ENCODE data around the gene YOD1. TPM values are rescaled to one million over a fixed set of nuclear protein-coding genes. Genes with fewer than 3 reads are reported as not detected.
A peak's percentile ranks its signal among the peaks of the same experiment; 100 is the strongest.

Gene YOD1
- total RNA-seq, 1 donor from 2014 or later: 7.9 TPM

DNA sequence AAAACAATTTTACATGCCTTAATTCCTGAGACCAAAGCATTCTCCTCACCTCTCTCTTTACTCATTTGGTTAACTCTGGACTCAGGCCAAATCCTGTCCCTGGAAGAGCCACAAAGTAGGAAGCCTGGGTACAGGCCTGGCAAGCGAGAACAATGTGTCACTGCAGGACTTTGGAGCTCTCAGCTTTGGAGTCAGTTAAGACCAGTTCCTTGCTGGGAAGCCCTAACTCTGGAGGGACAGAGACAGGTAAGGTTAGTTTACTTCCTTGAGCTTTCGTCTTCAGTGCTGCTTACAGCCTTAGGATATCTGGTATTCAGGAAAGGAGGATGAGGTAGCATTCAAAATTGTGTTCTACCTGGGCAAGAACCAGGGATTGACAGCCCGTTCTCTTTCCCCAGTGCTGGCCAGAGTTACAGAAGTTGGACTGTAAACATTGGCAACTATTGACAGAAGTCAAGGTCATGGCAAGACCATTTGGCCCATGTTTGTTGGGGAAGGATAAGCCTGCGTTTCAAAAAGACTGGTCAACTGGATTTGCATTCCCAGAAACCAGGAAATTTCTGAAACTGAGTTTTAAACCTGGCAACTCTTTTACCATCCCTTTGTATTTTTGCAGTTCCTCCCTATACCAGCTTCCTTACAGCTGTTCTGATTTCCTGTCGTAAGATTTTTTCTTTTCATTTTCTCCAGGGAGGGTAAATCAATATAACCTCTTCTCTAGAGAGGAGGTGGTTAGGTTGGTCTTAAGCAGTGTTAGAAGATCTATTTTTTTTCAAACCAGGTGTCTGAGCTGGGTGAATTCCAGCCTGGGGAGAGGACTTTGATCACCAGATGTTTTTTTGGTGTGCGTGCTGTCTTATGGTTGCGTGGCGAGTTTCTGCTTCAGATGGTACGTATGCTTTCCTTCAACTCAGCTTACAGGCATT is 38.0 kb upstream of the YOD1 start, which contains the start of gene C4BPB:
C4BPB (plus strand) TSS at position 160 of the 926 bp plus-strand sequence; CDS start at position 832, 672 bp downstream.
- intact Hi-C loops (cut with DNase I): loop anchor here (10.0 kb wide), 1 partner anchor 316 kb away; no protein-coding TSS in a partner anchor
- H3K9me3 ChIP-seq: no peaks in the 10 kb centered on the region
- ATAC-seq (peak; percentile 39 to 56), DNase-seq (no peak)
- H3K4me3 ChIP-seq: peak within 1 kb of the TSS; percentile 17
- H3K27ac ChIP-seq: peak within 1 kb of the TSS; percentile 0
- TF ChIP-seq, protein P1, sequence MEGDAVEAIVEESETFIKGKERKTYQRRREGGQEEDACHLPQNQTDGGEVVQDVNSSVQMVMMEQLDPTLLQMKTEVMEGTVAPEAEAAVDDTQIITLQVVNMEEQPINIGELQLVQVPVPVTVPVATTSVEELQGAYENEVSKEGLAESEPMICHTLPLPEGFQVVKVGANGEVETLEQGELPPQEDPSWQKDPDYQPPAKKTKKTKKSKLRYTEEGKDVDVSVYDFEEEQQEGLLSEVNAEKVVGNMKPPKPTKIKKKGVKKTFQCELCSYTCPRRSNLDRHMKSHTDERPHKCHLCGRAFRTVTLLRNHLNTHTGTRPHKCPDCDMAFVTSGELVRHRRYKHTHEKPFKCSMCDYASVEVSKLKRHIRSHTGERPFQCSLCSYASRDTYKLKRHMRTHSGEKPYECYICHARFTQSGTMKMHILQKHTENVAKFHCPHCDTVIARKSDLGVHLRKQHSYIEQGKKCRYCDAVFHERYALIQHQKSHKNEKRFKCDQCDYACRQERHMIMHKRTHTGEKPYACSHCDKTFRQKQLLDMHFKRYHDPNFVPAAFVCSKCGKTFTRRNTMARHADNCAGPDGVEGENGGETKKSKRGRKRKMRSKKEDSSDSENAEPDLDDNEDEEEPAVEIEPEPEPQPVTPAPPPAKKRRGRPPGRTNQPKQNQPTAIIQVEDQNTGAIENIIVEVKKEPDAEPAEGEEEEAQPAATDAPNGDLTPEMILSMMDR (IDR thresholded peaks at IDR 0.05): no peak
- H3K27me3 ChIP-seq (ENCODE audit: low read depth): no peaks in the 10 kb centered on the region
- peaks cover 32% of the 10 kb centered on the region for H3K4me1 ChIP-seq
- H3K36me3 ChIP-seq: no peaks in the 10 kb centered on the region

DNA sequence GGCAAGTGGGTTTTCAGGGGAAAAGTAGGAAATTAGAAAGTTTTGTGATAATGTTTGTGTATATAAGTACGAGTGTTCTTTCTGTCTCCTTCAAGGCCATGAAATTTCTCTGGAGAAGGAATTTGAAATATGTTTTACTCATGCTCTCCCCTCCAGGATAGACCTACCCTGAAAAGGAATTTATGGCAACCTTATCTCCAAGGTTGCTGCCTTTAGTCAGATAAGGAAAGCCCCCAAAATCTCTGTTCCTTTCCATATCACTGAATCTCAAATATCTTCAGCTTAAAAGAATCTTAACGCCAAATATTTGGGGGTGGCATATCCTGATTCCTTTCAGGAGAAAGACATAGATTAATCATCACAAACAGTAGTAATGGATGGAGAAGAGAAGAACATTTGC is 37.2 kb upstream of the YOD1 start:
- DNase-seq: no peak
- Histone ChIP-seq H3K27ac (peak overlapping the region; percentile 0), H3K4me1 (peaks cover 38% of the 10 kb centered on the region), H3K27me3 (ENCODE audit: low read depth) (no peaks in the 10 kb centered on the region), H3K36me3 (no peaks in the 10 kb centered on the region), H3K4me3 (no peak overlapping the region), H3K9me3 (no peaks in the 10 kb centered on the region)
- ATAC-seq: no peak
- intact Hi-C loops (cut with DNase I): loop anchor here (10.0 kb wide), 1 partner anchor 317 kb away; no protein-coding TSS in a partner anchor
- TF ChIP-seq, protein P1 (IDR thresholded peaks at IDR 0.05): no peak

DNA sequence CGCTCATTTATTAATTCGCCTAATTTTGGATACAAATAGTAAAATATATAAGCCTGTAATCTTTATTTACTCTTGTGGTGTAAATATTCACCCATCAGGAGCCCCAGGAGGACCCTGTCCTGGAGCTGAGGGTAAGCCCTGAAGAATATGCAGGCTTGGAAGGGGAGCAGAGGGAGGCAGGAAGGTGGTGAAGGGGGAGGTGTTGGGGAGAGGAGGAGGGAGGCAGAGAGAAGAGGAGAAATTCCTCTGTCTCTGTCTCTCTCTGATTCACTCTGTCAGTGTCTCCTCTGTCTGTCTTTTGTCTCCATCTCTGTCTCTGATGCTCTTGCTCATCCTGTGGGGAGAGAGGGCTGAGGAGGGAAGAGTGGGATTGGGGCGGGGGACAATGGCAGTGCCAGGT is 34.9 kb upstream of the YOD1 start:
- H3K27me3 ChIP-seq (ENCODE audit: low read depth): no peaks in the 10 kb centered on the region
- no peak overlapping the region for H3K27ac ChIP-seq
- H3K36me3 ChIP-seq: no peaks in the 10 kb centered on the region
- H3K4me3 ChIP-seq: no peak overlapping the region
- no peak for DNase-seq
- TF ChIP-seq, protein P1 (IDR thresholded peaks at IDR 0.05): no peak
- ATAC-seq: no peak
- H3K9me3 ChIP-seq: no peaks in the 10 kb centered on the region
- intact Hi-C loops (cut with DNase I): loop anchor here (10.0 kb wide), 1 partner anchor 319 kb away; no protein-coding TSS in a partner anchor
- peaks cover 32% of the 10 kb centered on the region for H3K4me1 ChIP-seq

DNA sequence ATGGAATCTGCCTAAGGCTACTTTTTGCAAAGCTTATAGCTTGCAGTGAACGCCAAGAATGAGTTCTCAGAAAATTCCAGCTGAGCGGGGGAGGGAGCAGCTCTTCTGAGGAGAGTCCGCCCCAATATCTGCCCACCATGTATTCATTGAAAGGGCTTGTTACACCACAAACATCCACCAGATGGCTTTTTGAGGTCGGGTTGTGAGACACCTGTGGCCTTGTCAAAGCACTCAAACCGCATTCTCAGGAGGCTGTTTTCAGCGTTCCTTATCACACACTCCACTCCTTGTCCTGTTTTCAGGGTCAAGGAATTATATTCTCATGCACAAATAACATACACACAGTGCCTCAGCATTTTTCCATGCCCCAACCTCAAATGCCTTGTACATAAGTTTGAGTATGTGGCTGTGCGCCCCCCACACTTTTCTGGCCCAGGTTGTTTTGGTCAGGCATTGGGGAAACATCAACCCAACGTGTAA is 33.7 kb upstream of the YOD1 start:
- ATAC-seq (peak; percentile 83 to 87), DNase-seq (no peak)
- no peaks in the 10 kb centered on the region for H3K9me3 ChIP-seq
- H3K4me3 ChIP-seq: no peak overlapping the region
- peaks cover 32% of the 10 kb centered on the region for H3K4me1 ChIP-seq
- TF ChIP-seq, protein P1 (IDR thresholded peaks at IDR 0.05): peak; percentile 64
- H3K36me3 ChIP-seq: peaks cover under 1% of the 10 kb centered on the region
- intact Hi-C loops (cut with DNase I): loop anchor here (10.0 kb wide), 1 partner anchor 320 kb away; no protein-coding TSS in a partner anchor
- peak overlapping the region; percentile 34 for H3K27ac ChIP-seq
- no peaks in the 10 kb centered on the region for H3K27me3 ChIP-seq (ENCODE audit: low read depth)

DNA sequence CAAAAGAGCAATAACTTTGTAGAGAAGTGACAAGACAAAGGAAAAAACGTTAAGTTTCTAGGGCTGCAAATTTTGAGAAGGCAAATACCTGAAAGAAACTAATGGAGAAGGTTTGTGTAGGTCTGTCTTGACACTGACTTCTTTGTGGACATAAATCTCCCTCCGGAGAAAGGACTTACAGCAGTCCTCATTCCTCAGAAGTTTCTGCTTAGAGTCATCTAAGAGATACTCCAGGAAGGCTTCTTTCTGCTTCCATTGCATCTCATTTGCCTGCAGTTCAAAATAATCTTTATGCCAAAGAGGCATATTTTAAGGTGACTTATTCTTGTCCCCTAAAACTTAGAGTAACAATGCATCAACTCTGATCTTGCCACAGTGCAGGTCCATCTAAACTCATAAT is 33.2 kb upstream of the YOD1 start:
- H3K9me3 ChIP-seq: no peaks in the 10 kb centered on the region
- H3K36me3 ChIP-seq: peaks cover 6% of the 10 kb centered on the region
- DNase-seq: no peak
- no peak overlapping the region for H3K4me3 ChIP-seq
- no peaks in the 10 kb centered on the region for H3K27me3 ChIP-seq (ENCODE audit: low read depth)
- intact Hi-C loops (cut with DNase I): loop anchor here (10.0 kb wide), 1 partner anchor 321 kb away; no protein-coding TSS in a partner anchor
- TF ChIP-seq, protein P1 (IDR thresholded peaks at IDR 0.05): no peak
- no peak overlapping the region for H3K27ac ChIP-seq
- peaks cover 31% of the 10 kb centered on the region for H3K4me1 ChIP-seq
- ATAC-seq: no peak
